Posterior vena cava (tissue), 2 donors: Measurements from ENCODE around the gene NDUFB8. TPM values are rescaled to one million over a fixed set of nuclear protein-coding genes. Genes with fewer than 3 reads are reported as not detected.

Experiments
- DNase-seq: peaks from one replicate; pipeline ENCODE4 v3.0.0-alpha.2; 2020; ENCODE audit warnings: low spot score
- intact Hi-C, 2 donors: fragments of 100-400 bp; cut with DNase I; formaldehyde crosslinking; loops; one replicate each; pipeline versions ENCODE4 v1.14.1 to v1.14.2; 2022 to 2023
- total RNA-seq, 2 donors: library from RNA; stranded (reverse); fragmentation: NEBNext Ultra II Directional; extraction: Animal tissue kit (Norgen Biotek cat#: 25700); gene quantifications; one replicate each; pipeline ENCODE4 v1.2.1, GENCODE V29; 2021
- donor health status: DM: yes; HTN: yes; CAD: no.
- donor health status: DM: yes; HTN: yes; CAD: no.

The NDUFB8 gene
- total RNA-seq, 2 donors from 2014 or later: 139 to 152 TPM

DNA sequence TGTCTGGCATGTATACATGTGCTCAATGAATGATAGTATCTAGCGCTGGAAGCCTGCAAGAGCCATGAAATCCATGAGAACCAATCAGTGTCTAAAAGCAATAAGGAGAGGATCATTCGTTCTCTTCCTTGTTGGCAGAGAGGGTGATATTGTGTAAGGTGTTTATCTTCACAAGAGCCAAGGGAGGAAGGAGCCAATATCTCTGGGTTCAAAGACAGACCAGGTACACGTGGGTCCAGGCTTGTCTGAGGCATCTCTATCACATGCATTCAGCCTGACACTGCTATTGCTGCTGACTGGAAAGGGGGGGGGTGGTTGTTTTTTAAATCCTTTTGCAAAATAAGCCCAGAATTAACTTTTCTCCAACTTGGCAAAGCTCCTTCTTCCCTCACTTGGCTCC is 14.1 kb downstream of the NDUFB8 start:
- DNase-seq: no peak
- intact Hi-C loops: no loop called here

DNA sequence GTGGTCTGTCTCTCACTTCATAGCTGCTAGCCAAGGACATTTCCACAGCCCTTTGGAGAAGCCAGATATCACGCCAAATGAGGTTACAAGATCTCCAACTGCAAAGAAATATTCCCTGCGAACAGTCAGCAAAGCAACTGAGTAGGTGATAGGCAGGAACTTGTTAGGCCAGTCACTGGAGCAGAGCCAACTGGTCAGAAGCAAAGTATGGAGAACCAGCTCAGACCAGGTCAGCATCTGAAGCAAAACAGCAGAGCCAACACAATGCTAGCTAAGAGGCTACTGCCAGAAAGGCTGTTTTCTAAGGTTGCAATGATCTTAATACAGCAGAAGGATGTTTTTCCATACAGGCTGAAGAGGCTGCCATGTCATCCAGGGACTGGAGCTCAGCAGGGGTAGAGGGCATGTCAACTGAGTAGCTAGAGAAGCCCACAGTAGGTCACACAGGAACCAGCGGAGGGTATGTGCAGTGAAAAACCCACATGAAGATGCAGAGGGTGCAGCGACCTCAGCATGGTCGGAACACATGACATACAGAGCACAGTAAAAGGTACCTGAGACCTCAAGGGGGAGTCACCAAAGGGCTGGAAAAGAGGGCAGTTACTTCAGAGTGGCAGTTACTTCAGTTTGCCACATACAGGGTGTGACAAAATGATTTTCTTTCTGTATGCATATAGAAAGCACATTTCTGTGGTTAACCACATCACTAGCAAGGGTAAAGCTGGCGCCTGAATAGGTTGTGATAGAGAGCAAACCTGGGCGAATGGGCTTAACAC is 18.9 kb downstream of the NDUFB8 start:
- intact Hi-C loops: no loop called here
- DNase-seq: no peak

DNA sequence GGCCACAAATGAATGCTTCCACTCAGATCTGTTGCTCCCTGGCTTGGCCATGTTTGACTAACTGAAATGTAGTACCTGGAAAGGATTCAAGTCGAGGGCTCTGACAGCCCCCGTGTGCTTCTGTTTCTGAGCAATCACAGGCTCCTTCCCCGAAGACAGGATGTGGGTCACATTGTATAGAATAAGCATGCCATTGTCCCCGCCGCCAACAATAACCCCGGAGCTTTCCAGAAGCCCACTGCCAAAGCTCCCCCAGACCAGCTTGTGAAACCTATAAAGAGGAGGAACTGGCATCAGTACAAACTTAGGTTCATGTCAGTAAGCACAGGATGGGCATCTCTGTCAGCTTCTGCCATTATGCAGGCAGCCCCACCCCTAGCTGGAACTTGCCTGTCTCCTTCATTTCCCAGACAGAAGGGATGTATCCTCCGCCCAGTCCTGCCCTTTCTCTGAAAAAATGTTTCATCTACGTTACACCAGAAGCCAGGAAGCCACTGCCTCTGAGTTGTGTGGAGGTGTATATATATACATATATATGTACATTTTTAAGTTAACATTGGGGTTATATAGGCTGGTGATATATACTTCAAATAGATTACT is 20.3 kb downstream of the NDUFB8 start:
- intact Hi-C loops: no loop called here
- no peak for DNase-seq

DNA sequence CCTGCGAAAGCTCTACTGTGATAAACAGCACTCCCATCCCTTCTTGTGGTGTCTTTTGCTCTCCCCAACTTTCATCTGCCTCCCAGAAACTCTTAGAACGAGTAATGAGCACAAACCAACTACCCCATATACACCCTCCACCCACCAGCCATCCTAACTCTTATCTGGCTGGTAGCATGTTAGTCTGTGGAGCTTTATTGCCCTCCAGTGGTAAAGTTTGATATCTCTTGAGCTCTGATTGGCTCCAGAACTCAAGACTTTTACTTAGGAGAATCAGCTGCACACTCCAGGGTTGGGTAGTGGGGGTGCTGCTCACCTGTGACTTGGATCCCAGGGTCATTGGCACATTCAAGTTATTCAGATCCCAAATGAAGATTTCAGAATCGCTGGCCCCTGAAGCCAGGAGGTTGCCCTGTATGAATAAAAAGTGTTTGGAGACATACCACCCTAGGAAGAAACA is 20.9 kb downstream of the NDUFB8 start:
- DNase-seq: no peak
- intact Hi-C loops: no loop called here

DNA sequence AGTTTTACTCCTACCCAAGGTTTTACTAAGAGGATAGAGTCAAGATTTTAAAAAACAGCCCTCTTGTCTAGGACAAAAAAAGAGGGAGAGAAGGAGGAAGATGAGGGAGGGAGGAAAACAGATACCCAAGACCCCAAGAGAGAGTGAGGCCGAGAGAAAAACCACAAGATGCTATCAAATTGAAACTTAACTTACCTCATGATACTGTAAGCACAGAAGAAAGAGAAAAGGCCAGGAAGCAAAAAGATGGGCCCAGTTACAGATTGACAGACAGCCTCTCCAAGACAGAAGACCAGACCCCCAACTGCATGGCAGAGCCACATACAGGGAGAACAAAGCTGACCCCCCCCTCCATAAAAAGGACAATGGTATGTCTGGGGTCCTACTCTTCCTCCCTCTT is 21.4 kb downstream of the NDUFB8 start:
- DNase-seq: no peak
- intact Hi-C loops: no loop called here

- DNase-seq: no peak
- intact Hi-C loops: no loop called here
Observed at GRCh38 chr10:100507357-100507732, 22.3 kb downstream of the NDUFB8 start.

DNA sequence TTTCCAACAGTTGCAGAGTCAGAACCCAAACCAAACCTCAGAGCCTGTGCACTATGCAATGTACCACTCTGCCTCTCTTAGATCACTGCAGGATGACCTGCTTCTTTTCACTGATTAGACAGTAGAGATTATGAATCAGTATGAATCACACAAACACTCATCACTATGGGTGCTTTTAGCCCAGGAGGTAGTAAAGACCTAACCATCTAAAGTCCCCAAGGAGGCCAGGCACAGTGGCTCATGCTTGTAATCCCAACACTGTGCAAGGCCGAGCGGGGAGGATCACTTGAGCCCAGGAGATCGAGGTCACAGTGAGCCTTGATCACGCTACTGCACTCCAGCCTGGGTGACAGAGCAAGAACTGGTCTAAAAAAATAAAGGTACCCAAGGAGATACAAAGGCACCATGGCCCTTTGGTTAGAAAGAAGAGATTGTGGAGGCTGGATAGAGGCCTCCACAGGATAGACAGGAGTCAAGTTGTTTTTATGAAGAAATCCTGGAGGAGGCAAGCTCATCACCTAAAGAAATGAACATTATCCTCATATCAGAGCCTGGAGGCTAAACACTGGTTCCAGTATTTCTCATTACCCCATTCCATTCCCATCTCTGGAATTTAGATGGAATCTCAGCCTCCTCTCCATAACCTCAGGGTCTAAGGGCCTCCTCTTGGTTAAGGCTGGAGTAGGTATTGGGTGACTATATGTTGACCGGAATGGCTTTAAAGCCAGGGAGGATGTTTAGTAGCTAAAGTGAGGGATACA is 22.9 kb downstream of the NDUFB8 start:
- no peak for DNase-seq
- intact Hi-C loops: no loop called here

DNA sequence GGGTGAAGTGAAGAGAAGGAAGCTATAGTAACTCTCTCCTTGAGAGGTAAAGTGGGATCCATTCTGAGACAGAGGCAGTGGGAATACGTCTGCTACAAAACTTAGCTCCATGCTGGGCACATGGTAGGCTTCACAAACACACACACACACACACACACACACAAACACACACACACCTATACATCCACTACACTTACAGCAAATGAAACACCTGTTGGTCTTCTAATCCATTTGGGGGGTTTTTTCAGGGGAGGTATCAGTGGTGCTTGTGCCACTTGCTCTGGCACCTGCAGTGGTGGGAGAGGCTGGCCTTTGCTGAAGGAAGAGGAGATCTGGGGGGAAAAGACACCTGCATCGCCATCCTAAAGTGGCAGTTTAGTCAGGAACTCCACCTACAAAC is 24.5 kb downstream of the NDUFB8 start:
- intact Hi-C loops: no loop called here
- no peak for DNase-seq

GRCh38 chr10:100504096-100504495 is 25.6 kb downstream of the NDUFB8 start:
- intact Hi-C loops: no loop called here
- DNase-seq: no peak

DNA sequence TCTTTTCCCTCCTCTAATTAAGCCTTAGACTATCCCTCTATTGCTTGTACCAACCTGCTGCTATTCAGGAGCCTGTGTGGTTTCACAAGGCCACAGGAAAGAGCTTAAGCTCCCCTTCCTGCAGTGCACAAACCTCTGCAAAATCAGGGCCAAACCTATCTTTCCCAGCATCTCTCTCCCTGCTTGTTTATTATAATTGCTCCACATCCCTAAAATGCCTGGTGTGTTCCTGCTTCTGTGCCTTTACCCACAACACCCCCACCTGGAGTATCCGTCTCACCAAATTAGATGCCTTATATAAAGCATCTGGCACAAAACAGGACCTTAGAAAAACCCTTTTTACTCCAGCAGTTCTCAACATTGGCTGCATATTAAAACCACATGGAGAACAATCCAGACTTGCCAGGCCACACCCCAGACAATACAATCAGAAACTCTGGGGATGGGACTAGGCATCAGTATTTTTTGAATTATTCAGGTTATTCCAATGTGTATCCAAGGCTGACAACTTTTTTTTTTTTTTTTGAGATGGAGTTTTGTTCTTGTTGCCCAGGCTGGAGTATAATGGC is 26.7 kb downstream of the NDUFB8 start:
- no peak for DNase-seq
- intact Hi-C loops: no loop called here

DNA sequence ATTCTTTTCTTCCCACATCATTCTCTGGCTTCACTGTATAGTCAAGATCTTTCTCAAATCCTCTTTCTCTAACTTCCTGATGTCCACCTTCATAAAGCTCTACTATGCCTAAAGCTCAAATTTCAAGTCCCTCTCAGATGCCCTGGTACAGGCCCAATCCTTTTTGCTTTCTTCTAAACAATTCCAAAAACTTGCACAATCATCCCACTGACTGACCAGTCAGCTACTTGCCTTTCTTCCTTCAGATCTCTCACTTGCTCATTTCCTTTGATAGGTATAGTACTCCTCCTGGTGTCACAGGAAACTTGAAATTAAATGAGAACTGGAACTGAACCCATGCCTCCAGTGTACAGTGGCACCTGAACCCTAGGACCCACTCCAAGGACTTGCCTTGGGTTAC is 28.2 kb downstream of the NDUFB8 start:
- intact Hi-C loops: no loop called here

GRCh38 chr10:100498059-100498458 is 31.6 kb downstream of the NDUFB8 start:
- DNase-seq: no peak
- intact Hi-C loops: no loop called here

More for the DNA sequence above, 28.2 kb downstream of the NDUFB8 start:
- DNase-seq: no peak

DNA sequence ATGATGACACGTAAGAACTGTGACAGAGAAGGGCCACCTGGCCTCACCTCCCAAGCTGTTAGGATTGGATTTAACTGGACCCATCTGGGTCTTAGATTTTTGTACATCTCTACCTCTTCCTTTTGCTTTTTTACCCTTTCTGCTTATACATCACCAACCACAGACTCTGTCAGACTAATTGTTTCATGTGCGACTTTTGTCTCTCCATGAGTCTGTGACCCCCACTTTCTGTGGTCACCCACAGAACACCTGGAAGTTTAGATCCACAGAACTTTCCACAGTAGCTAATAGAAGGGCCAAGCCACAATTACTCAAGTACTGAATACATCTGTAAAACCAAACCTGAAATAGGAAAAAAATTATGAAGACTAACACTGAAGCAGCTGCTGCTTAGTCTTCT is 33.1 kb downstream of the NDUFB8 start:
- no peak for DNase-seq
- intact Hi-C loops: no loop called here

- intact Hi-C loops: no loop called here
- DNase-seq: no peak
Observed at GRCh38 chr10:100490531-100490930, 39.1 kb downstream of the NDUFB8 start.

- intact Hi-C loops: no loop called here
- no peak for DNase-seq
Observed at GRCh38 chr10:100489396-100489795, 40.3 kb downstream of the NDUFB8 start.

- DNase-seq: no peak
- intact Hi-C loops: loop anchor here in 1 of 2 donors (1.0 kb wide), 1 partner anchor 47 kb away; no protein-coding TSS in a partner anchor
Observed at GRCh38 chr10:100487529-100487928, 42.1 kb downstream of the NDUFB8 start.

- intact Hi-C loops: no loop called here
- no peak for DNase-seq
Observed at GRCh38 chr10:100485801-100486495, 43.7 kb downstream of the NDUFB8 start.

GRCh38 chr10:100485366-100485765 is 44.3 kb downstream of the NDUFB8 start:
- DNase-seq: no peak
- intact Hi-C loops: no loop called here

DNA sequence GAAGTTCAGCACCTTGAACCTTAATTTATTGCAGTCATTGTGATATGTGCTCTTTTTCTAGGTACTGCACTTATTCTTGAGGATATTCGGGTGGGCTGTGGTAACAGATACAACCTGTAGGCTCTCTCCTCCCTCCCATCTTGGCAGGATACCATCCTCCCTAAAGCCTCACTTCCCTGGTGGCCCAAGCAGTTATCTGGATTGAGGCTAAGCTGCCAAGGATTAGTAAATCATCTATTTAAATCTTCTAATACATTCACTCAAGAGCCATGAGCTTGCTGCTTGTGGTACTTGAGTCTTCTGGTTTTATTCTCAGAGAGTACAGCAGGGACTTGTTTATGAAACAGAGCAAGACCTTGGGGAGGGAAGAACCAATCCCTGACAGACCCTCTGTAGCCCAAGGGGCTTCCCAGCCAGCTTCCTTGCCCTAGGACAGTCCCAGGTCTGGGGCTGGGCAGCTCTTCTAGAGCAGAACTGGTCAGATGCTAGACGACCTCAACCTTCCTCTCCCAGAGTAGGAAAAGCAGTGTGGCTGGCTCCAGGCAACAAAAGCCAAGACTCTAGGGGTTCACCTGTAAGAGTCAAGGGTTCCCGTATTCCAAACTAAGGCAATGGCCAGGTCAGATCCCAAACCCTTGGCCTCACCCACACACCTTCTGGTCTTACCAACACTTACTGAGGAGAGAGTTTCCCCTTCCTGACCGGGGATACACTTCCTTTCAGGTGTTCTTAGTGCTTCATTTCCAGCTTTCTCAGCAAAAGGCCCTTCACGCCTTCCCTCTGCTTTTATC is 45.6 kb downstream of the NDUFB8 start:
- no peak for DNase-seq
- intact Hi-C loops: no loop called here
